Activated CD4-positive, CD25-positive, alpha-beta regulatory T cell treated with anti-CD3 and anti-CD28 coated beads, Interleukin-2, amount 50 U/mL, for 72 hours (primary cell): Measurements from ENCODE around the gene AGRP.
"Not testable (repeated sequence)": the region's sequence is repeated elsewhere in the genome, so short reads cannot be mapped to it uniquely, and the experiment has no call there.

Experiments
- DNase-seq: peaks from one replicate; pipeline ENCODE4 v3.0.0; 2021

The AGRP gene

GRCh38 chr16:67483150-67483549 is at the start of gene AGRP:
Gene AGRP, minus strand, starts transcription at chr16:67483547. Its CDS starts 149 bp downstream, at chr16:67483398.
- DNase-seq: no peak

GRCh38 chr16:67531247-67531646 is 47.9 kb upstream of the AGRP start:
- DNase-seq: no peak

GRCh38 chr16:67530013-67530939 is 46.9 kb upstream of the AGRP start:
- DNase-seq: no peak

GRCh38 chr16:67529582-67530012 is 46.2 kb upstream of the AGRP start:
- no peak for DNase-seq

- no peak for DNase-seq
Measured at GRCh38 chr16:67528870-67529581, 45.7 kb upstream of the AGRP start.

- DNase-seq: no peak
Measured at GRCh38 chr16:67528222-67528869, 45.0 kb upstream of the AGRP start, which contains the start of gene RIPOR1. Gene RIPOR1, plus strand, starts transcription at chr16:67528829. Its CDS starts 9,618 bp downstream, at chr16:67538447.

- no peak for DNase-seq
Measured at GRCh38 chr16:67526149-67526791, 42.9 kb upstream of the AGRP start.

GRCh38 chr16:67525176-67525860 is 42.0 kb upstream of the AGRP start:
- DNase-seq: no peak

- DNase-seq: peak; percentile 97
Measured at GRCh38 chr16:67521095-67521804, 37.9 kb upstream of the AGRP start.

- no peak for DNase-seq
Measured at GRCh38 chr16:67519242-67519641, 35.9 kb upstream of the AGRP start.

- no peak for DNase-seq
Measured at GRCh38 chr16:67518676-67519075, 35.3 kb upstream of the AGRP start.

GRCh38 chr16:67517661-67518423 is 34.5 kb upstream of the AGRP start:
- no peak for DNase-seq

- DNase-seq: no peak
Measured at GRCh38 chr16:67517155-67517445, 33.8 kb upstream of the AGRP start.

- DNase-seq: no peak
Measured at GRCh38 chr16:67516296-67517154, 33.2 kb upstream of the AGRP start.

- peak; percentile 67 for DNase-seq
Measured at GRCh38 chr16:67514382-67514828, 31.1 kb upstream of the AGRP start.

- not testable (repeated sequence) for DNase-seq
Measured at GRCh38 chr16:67513892-67514291, 30.5 kb upstream of the AGRP start.

GRCh38 chr16:67509016-67509415 is 25.7 kb upstream of the AGRP start:
- no peak for DNase-seq

- DNase-seq: no peak
Measured at GRCh38 chr16:67506468-67506867, 23.1 kb upstream of the AGRP start.
